Nephron (organoid): ENCODE results near the gene LRFN2.

Experiments
- H3K27ac Mint-ChIP-seq, 3 experiments: 2 replicates each; pipeline ENCODE4 v1.8.0; 2020; ENCODE audit warnings: mixed read lengths in 3 of 3, mild to moderate bottlenecking in 2 of 3, moderate library complexity in 1 of 3
- H3K27me3 Mint-ChIP-seq: 2 replicates; pipeline ENCODE4 v1.8.0; 2021; ENCODE audit warnings: low read depth, mild to moderate bottlenecking, moderate library complexity, mixed read lengths
- H3K36me3 Mint-ChIP-seq: 2 replicates; pipeline ENCODE4 v1.8.0; 2020; ENCODE audit warnings: low read depth, mixed read lengths
- H3K4me1 Mint-ChIP-seq: 2 replicates; pipeline ENCODE4 v1.8.0; 2020; ENCODE audit warnings: mixed read lengths
- H3K4me3 Mint-ChIP-seq, 3 experiments: 2 replicates each; pipeline ENCODE4 v1.8.0; 2020; ENCODE audit warnings: mild to moderate bottlenecking in 3 of 3, mixed read lengths in 3 of 3, moderate library complexity in 2 of 3
- H3K9me3 Mint-ChIP-seq: 2 replicates; pipeline ENCODE4 v1.8.0; 2020; ENCODE audit warnings: mixed read lengths
- CTCF ChIP-seq, 3 experiments: fragments of 200-600 bp; sonication (generic); IDR thresholded peaks; one replicate each; pipeline ENCODE4 v1.5.0; 2021; ENCODE audit warnings: antibody characterized with exemption in 3 of 3; ENCODE audit not compliant: unreplicated experiment in 3 of 3

LRFN2 gene

GRCh38 chr6:40586369-40587201 lies 579 bp downstream of the LRFN2 start:
- Mint-ChIP-seq H3K4me1 (peaks cover 29% of the 10 kb centered on the region), H3K9me3 (no peaks in the 10 kb centered on the region), H3K27ac (peak overlapping the region; percentile 34 to 82 (median 52)), H3K36me3 (no peaks in the 10 kb centered on the region), H3K27me3 (peaks cover 70% of the 10 kb centered on the region), H3K4me3 (peak overlapping the region; percentile 83 to 95 (median 90))
- no peak for TF ChIP-seq CTCF (IDR thresholded peaks at IDR 0.05; ENCODE audit: unreplicated experiment in 3 of 3)

- no peaks in the 10 kb centered on the region for H3K36me3 Mint-ChIP-seq
- TF ChIP-seq CTCF (IDR thresholded peaks at IDR 0.05; ENCODE audit: unreplicated experiment in 3 of 3) = no peak
- H3K4me3 Mint-ChIP-seq = peak overlapping the region; percentile 83 to 90 (median 88)
- no peaks in the 10 kb centered on the region for H3K9me3 Mint-ChIP-seq
- H3K4me1 Mint-ChIP-seq = peaks cover 29% of the 10 kb centered on the region
- H3K27ac Mint-ChIP-seq = peak overlapping the region; percentile 34 to 65 (median 35)
- H3K27me3 Mint-ChIP-seq = peaks cover 62% of the 10 kb centered on the region
Observed at GRCh38 chr6:40585651-40586269, 1.4 kb downstream of the LRFN2 start.

GRCh38 chr6:40585223-40585622 lies 1.9 kb downstream of the LRFN2 start:
- TF ChIP-seq CTCF (IDR thresholded peaks at IDR 0.05; ENCODE audit: unreplicated experiment in 3 of 3) = no peak
- Mint-ChIP-seq H3K4me1 (peaks cover 29% of the 10 kb centered on the region), H3K27me3 (peaks cover 58% of the 10 kb centered on the region), H3K27ac (peak overlapping the region; percentile 34 to 65 (median 35)), H3K36me3 (no peaks in the 10 kb centered on the region), H3K4me3 (peak overlapping the region; percentile 83 to 90 (median 88)), H3K9me3 (no peaks in the 10 kb centered on the region)

- no peaks in the 10 kb centered on the region for H3K9me3 Mint-ChIP-seq
- no peaks in the 10 kb centered on the region for H3K36me3 Mint-ChIP-seq
- TF ChIP-seq CTCF (IDR thresholded peaks at IDR 0.05; ENCODE audit: unreplicated experiment in 3 of 3) = no peak
- H3K4me1 Mint-ChIP-seq = peaks cover 29% of the 10 kb centered on the region
- H3K27ac Mint-ChIP-seq = peak overlapping the region; percentile 7 to 35 (median 34)
- peaks cover 54% of the 10 kb centered on the region for H3K27me3 Mint-ChIP-seq
- peak overlapping the region; percentile 83 to 90 (median 88) for H3K4me3 Mint-ChIP-seq
Observed at GRCh38 chr6:40584741-40585140, 2.4 kb downstream of the LRFN2 start.

- Mint-ChIP-seq H3K4me1 (peaks cover 29% of the 10 kb centered on the region), H3K36me3 (no peaks in the 10 kb centered on the region), H3K4me3 (no peak overlapping the region), H3K27ac (no peak overlapping the region), H3K9me3 (no peaks in the 10 kb centered on the region), H3K27me3 (peaks cover 45% of the 10 kb centered on the region)
- TF ChIP-seq CTCF (IDR thresholded peaks at IDR 0.05; ENCODE audit: unreplicated experiment in 3 of 3) = no peak
Observed at GRCh38 chr6:40583709-40584108, 3.5 kb downstream of the LRFN2 start.
